ENCODE measurements around the gene HMOX1.
"Not testable (repeated sequence)": the region's sequence is repeated elsewhere in the genome, so short reads cannot be mapped to it uniquely, and the experiment has no call there.

HMOX1 gene

GRCh38 chr22:35380013-35380412, 883 bp upstream of the HMOX1 start:
- no peak for DNase-seq (ENCODE audit: low spot score)

GRCh38 chr22:35381424-35382009, 621 bp downstream of the HMOX1 start:
- DNase-seq (ENCODE audit: low spot score) = no peak

GRCh38 chr22:35383679-35384071, 2.8 kb downstream of the HMOX1 start:
- DNase-seq (ENCODE audit: low spot score) = no peak

GRCh38 chr22:35384527-35384926, 3.6 kb downstream of the HMOX1 start:
- DNase-seq (ENCODE audit: low spot score) = no peak

- DNase-seq (ENCODE audit: low spot score) = no peak
Observed at GRCh38 chr22:35384975-35385588, 4.2 kb downstream of the HMOX1 start.

- DNase-seq (ENCODE audit: low spot score) = no peak
Observed at GRCh38 chr22:35386670-35387288, 5.9 kb downstream of the HMOX1 start.

- DNase-seq (ENCODE audit: low spot score) = no peak
Observed at GRCh38 chr22:35390933-35391332, 10.0 kb downstream of the HMOX1 start.

GRCh38 chr22:35392357-35392756, 11.5 kb downstream of the HMOX1 start:
- no peak for DNase-seq (ENCODE audit: low spot score)

GRCh38 chr22:35393116-35394010, 12.5 kb downstream of the HMOX1 start:
- DNase-seq (ENCODE audit: low spot score) = no peak

GRCh38 chr22:35394011-35394312, 13.1 kb downstream of the HMOX1 start:
- DNase-seq (ENCODE audit: low spot score) = no peak

GRCh38 chr22:35394810-35395563, 14.1 kb downstream of the HMOX1 start:
- DNase-seq (ENCODE audit: low spot score) = no peak

GRCh38 chr22:35396622-35397021, 15.7 kb downstream of the HMOX1 start:
- DNase-seq (ENCODE audit: low spot score) = not testable (repeated sequence)

- no peak for DNase-seq (ENCODE audit: low spot score)
Observed at GRCh38 chr22:35397095-35397904, 16.4 kb downstream of the HMOX1 start.

- DNase-seq (ENCODE audit: low spot score) = no peak
Observed at GRCh38 chr22:35398591-35398973, 17.7 kb downstream of the HMOX1 start.

GRCh38 chr22:35399114-35399677, 18.3 kb downstream of the HMOX1 start:
- DNase-seq (ENCODE audit: low spot score) = no peak

GRCh38 chr22:35399678-35400500, 19.0 kb downstream of the HMOX1 start, which contains the start of gene MCM5:
Gene MCM5 (plus strand): TSS chr22:35400140. CDS start chr22:35400439, 299 bp downstream.
- peak; percentile 98 for DNase-seq (ENCODE audit: low spot score)

- DNase-seq (ENCODE audit: low spot score) = no peak
Observed at GRCh38 chr22:35400501-35400790, 19.6 kb downstream of the HMOX1 start.

GRCh38 chr22:35401863-35402262, 21.0 kb downstream of the HMOX1 start:
- DNase-seq (ENCODE audit: low spot score) = no peak

- DNase-seq (ENCODE audit: low spot score) = no peak
Observed at GRCh38 chr22:35403356-35403755, 22.5 kb downstream of the HMOX1 start.

- DNase-seq (ENCODE audit: low spot score) = no peak
Observed at GRCh38 chr22:35404176-35404575, 23.3 kb downstream of the HMOX1 start.

All from LoVo (cell line).